ENCODE data around the gene RAD51B.

RAD51B gene

DNA sequence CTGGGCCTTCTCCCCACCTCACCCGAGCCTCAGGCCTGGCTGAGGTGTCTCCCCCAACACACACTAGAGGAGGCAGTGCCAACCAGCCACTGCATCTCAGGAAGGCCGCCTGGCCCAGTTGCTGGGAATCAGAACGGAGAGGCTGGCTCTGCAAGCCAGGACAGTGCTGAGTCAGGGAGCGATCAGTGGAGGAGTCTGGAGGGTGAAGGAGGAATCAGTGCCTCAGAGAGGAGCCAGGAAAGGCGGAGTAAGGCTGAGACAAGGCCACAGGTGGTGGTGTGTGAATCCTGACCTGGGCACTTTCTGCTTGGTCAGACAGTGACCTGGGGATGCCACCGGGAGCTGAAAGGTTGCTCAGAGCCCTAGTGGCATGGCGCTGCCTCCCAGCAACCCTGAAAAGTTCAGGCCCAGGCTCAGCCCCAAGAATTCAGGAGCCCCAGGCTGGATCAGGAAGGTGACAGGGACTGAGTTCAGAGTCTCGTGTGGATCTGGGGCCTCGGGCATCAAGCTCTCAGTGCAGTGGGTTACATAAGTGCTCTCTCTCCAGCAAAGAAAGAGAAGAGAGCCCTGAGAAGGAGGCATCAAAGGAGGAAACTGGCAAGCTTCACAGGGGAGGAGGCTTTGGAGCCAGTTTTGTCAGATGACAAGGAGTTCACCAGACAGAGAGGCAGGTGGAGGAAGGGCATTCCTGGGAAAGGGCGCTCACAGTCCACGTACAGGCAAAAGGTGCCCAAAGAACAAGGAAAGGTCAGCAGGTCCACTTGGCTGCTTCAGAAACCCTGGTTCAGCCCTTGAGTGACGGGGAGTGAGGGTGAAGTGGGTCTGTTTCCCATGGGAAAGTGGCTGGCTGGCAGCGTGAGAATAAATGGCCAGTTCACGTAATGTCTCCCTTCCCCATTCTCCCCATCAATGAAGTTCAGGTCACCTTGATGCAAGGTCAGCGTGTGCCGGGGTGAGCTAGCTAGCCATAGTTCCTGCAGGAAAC is 885.4 kb downstream of the RAD51B start:
- DNase-seq (ENCODE audit: low read depth in 1 of 2, low spot score in 1 of 2) = no peak

DNA sequence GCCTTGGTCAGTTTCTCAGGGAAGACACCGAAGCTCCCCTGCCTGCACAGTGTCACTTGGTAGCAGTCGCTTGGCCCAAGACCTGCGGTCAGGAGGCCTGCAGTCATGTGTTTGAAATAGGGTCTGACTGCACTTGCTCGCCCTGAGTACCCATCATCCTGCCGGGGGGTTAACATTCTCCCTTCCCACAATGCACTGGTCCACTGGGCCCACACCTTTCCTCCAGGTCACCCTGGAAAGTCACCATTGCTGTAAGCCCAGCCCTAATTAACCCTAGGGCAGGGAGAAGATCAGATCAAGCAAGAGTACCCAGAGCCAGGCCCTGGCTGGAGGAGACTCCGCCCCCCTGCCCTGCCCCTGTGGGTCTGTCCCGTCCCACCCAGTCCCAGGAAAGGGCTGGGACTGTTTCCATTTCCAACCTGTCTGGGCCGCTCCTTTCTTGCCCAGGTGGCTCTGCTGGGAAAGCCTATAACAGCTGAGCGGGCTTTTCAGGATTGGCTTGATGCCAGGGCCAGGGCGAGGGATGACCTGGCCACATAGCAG is 886.2 kb downstream of the RAD51B start:
- no peak for DNase-seq (ENCODE audit: low read depth in 1 of 2, low spot score in 1 of 2)

DNA sequence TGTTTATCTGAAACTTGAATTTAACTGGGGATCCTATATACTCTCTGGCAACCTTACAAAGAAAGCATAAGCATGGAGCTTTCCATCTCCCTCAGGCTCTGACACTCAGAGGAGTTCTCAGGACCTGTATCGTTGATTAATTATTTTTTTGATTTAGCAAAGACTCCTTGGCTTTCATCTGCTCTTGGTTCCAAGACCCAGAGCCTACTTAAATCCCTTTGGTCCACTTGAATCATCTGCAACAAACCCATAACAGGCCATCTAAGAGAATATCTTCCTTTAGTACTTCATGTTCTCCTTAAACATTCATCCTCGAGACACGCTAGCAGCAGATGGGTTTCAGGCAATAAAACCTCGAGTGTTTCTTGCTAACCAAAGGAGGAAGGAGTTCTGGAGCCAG is 887.9 kb downstream of the RAD51B start:
- DNase-seq (ENCODE audit: low read depth in 1 of 2, low spot score in 1 of 2) = no peak

DNA sequence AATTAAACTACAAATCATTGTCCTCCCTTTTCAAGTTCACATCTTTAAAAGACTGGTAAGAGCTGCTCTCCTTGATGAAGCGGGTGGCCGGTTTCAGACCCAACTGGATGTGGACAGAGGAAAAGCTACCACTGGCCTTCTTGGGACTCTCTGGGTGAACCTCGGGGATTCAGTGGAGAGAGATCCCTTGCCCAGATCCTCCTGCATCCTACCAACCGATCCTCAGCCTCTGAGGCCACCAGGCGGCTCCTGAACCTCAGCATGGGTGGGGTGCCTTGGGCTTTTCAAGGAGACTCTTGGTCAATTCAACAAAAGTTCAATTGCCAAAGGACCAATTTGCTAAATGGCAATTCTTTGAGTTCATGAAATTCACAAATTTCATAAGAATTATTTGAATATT is 888.8 kb downstream of the RAD51B start:
- no peak for DNase-seq (ENCODE audit: low read depth in 1 of 2, low spot score in 1 of 2)

DNA sequence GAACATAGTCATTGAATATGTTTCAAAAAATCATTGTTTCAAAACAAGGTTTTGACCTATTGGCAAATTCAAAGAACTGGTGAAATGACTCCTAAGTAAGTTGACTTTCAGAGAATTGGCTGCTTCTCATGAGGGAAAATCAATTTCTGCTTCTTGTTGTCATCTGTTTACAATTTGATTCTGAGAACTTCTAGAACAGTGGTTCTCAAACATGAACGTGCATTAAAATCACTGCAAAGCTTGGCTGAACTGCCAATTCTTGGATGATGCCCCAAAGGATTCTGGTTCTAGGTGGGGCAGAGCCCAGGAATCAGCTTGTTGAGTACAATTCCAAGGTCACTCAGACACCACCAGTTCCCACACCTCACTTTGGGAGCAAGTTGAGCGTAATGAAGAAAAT is 889.4 kb downstream of the RAD51B start:
- DNase-seq (ENCODE audit: low read depth in 1 of 2, low spot score in 1 of 2) = no peak

DNA sequence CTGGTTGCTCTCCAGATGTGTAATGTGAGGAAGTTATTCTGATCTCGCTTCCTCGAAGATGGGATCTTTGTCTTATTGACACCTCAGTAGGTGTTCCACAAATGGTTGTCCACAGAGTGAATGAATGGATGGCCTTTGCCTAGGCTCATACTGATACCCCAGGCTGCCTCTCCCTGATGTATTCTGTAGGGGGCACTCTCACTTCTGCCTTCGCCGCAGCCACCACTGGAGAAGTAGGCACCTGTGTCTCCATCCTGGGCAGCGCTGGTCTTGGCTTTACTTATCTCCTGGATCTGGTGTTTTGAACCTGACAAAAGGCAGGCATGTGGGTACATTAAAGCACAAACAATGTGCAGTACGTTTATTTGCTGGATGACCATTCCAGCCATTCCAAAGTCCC is 891.2 kb downstream of the RAD51B start:
- DNase-seq (ENCODE audit: low read depth in 1 of 2, low spot score in 1 of 2) = no peak

DNA sequence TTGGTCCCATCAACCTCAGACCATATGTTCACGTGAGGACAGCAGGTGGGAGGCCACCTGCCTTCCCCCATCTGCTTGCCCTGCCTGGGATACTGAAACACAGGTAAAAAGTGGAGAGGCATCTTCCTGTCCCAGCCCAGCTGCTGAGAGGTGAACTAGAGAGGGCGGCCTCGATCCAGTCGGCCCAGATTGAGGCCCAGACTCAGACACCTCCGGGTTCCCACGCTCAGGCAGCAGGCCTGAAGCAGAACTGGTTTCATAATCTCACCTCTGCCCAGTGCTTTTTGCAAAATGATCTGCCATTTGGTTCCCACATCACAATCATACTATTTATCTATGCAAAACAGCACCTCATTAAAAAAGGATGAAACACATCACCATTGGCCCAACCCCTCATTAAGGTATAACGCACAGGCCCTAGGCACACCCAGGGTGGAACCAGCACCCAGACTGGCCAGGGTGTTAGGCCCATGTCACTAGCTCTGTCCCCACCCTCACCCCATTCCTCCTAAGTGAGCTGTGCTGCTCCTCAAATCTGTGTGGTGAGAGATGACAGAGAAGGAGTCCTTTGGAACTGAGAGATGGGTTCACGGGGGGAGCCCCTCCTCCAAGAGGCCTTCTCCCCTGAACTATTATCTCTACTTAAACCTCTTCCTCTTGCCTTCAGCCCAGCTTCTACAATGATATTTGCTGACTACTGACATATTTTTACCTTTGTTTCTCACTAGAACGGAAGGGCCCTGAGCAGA is 892.2 kb downstream of the RAD51B start:
- DNase-seq (ENCODE audit: low read depth in 1 of 2, low spot score in 1 of 2) = no peak

DNA sequence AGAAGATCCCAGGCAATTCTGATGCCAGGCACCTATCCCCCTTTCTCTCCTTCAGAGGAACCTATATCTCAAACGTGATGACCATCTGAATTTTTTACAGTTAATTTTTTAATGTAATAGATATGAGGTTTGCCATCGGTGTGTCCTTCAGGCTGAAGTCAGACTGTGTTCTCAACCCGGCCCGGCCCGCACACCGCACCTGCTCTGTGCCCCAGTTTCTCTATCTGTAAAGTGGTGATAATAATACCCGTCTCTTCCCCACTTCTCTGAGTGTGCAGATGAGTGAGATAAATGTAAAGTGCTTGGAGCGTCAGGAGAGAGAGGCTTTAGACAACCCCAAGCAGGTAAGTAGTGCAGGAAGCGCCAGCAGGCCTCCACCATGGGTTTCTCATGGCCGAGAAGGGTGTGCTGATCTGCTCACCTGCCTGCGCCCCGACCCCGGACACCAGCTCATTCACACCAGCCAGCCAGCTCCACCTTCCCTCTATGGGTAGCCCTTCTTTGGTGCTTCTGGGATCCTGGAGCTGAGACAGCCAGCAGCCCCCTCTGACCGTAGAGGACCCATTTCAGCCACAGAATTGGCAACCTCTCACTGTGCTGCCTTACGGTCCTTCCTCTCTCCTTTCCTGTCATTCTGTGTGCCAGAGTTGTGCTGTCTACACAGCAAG is 893.3 kb downstream of the RAD51B start:
- DNase-seq (ENCODE audit: low read depth in 1 of 2, low spot score in 1 of 2) = no peak

DNA sequence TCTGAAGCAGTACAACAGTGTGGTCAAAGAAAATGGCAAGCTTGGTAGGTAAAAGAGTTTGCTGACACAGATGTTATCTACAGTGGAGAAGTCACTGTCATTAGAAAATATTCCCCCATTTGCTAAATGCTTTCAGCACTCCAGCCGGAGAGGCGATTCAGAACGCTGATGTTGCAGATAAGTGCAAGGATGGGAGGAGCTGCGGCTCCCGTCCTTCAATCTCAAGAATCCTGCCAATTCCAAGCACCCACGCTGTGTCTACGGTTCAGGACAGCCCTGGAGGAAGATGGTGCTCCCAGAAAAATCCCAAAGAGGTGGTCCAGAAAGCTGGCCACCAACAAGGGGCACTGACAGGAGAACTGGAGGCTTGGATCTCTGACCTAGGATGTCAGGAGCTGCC is 894.2 kb downstream of the RAD51B start:
- no peak for DNase-seq (ENCODE audit: low read depth in 1 of 2, low spot score in 1 of 2)

DNA sequence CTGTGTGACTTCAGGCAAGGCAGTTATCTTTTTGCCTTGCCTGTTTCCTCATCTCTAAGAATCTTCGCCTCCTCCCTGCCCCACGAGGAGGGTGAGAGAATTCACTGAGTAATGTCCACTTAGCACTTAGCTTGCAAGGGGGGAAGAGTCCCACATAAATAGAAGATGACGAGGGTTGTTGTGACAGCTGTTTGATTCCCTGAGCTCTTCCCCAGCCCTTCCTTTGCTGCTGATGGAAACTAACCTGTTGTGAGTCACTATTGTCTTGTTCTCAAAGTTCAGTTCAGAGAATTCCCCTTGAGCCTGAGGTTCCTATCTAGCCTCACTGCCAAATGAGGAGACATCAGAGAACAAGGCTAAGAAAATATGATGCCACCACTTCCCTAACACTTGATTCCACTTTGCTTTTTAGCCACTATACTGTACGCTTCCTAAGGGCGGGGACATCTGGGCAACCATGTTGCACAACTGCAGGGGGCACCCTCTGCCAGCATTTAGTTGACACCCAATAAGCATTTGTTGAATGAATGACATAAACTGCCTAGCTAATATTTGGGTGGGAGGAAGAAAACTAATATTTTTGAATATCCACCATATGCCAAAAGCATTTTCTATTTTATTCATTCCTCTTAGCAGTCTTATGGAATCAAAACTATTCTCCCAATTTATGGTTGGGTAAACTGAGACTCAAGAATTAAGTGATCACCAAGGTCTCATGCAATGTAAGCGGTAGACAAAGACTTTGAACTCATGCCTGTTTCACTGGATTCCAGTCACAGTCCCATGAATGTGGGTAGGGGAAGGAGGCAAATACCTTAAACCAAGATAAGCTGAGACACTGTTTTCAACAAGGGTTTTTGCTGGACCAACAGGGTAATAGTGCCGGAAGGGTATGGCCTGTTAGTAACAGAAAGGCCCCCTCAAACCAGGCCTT is 895.7 kb downstream of the RAD51B start:
- DNase-seq (ENCODE audit: low read depth in 1 of 2, low spot score in 1 of 2) = no peak

DNA sequence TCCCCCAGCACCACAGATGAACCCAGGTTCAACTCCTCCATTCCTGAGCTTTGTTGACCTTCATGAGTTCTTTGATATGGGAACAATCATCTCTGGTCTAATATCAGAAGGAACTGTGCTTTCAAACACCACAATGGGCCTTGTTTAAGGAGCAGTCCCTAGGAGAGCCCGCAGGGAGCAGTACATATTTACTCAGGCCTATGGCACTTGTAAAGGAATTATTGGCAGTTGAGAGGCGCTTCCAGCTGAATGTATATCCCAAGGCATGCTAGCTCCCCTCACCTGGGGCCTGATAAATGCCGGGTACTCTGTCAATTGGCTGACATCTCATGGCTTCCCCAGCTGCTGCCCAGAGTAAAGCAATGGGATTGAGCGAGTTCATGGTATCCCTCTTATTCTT is 897.1 kb downstream of the RAD51B start:
- DNase-seq (ENCODE audit: low read depth in 1 of 2, low spot score in 1 of 2) = no peak

DNA sequence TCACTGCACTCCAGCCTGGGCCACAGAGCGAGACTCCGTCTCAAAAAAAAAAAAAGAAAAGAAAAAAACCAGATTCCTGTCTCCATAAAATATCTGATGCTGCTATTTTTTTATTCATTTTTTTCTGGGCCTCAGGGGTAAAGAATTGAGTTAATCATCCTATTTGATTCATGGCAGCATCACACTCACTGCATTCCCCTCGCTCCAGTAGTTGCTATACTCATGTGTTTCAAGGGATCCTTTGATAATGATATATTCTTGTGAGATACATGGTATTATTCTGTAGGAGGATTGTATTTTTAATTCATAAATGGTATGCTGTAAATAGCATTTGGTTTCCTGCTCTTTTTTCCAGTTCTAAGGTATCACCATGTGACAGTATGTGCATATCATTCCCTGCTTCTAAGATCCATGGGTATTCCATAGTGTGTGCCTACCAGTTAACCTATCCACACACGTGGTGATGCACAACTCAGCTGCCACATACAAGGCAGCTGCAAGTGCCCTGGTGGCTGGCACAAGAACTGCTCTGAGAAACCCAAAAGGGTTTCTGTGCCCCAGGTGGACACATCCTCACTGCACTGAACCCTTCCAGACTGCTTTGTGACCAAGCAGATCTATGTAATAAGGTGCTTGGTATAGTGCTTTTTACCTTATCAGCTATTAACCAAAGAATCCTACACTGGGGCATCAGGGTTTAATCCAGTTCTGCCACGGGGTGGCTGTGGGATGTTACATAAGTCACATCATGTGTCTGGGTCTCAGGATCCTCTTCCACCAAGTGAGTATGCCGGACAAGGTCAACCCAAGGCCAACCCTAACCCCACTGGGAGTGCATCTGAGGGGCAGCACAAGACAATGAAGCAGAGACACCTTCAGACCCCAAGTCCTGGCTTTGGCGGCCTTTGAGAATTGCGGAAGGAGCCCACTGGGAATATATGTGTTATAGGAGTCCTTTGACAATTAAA is 898.7 kb downstream of the RAD51B start:
- DNase-seq (ENCODE audit: low read depth in 1 of 2, low spot score in 1 of 2) = no peak

DNA sequence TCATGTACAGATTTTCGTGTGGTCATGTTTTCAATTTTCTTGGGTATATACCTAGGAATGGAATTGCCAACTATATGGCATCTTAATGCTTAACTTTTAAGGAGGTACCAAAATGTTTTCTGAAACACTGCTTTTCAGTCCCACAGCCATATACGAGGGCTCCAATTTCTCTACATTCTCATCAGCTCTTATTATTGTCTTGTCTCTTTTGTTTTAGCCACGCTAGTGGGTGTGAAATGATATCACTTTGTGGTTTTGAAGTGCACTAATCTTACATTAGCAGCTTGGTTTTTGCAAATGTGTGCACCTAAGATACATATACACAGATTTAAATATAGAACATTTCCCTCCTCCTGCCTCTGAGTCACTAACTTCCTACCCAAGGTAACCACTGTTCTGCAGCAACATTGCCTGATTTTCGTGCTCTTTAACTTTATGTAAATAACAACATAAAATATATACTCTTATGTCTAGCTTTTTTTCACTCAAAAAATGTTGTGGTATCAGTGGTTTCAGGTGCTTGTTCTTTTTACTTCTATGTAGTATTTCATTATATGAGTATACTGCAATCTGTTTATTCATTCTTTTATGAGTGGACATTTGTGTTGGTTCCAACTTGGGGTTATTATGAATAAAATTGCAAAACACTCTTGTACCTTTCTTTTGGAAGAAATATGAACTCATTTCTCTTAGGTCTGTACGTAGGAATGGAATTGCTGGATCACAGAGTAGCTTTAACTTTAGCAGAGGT is 900.2 kb downstream of the RAD51B start:
- DNase-seq (ENCODE audit: low read depth in 1 of 2, low spot score in 1 of 2) = no peak

DNA sequence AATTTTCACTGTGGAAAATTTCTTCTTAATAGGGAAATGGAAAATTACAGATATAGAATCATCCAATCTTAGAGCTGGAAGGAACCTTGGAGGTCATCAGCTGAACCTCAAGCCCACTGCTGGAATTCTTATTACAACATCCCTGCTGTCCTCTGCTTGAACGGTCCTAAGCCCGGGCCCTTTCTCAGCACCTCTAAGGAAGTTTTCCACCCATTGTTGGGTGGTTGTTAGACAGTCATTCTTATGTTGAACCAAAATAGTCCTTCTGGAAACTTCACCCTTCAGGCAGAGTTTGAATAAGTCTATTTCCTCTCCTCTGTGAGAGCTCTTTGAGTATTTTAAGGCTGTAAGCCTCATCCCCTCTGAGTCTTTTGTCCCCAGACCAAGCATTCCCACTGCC is 902.6 kb downstream of the RAD51B start:
- no peak for DNase-seq (ENCODE audit: low read depth in 1 of 2, low spot score in 1 of 2)

DNA sequence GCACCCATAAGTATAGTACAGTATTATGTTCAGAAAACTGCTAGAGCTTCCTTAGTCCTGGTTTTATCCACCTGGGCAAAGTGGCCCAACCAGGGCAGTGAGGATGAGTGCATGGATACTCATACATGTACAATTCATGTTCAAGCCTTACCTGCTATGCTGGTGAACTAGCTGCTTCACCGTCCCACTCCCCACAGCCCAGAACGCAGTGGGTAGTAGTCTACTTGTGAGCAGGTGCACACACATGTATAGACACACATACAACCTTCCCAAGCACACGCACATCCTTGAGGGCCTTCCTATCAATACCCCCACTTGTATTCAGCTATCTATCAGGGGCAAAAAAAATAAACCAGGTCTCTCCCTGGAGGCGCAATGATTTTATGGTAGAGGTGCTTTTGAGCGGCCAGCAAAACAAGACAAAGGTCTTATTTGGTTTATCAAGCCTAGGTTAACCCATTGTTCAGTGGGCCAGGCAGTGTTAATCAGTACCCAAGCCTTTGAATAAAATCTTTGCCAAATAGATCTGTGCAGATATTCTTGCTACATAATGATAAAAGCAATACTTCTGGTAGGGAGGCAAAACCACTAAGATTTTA is 903.5 kb downstream of the RAD51B start:
- DNase-seq (ENCODE audit: low read depth in 1 of 2, low spot score in 1 of 2) = no peak

DNA sequence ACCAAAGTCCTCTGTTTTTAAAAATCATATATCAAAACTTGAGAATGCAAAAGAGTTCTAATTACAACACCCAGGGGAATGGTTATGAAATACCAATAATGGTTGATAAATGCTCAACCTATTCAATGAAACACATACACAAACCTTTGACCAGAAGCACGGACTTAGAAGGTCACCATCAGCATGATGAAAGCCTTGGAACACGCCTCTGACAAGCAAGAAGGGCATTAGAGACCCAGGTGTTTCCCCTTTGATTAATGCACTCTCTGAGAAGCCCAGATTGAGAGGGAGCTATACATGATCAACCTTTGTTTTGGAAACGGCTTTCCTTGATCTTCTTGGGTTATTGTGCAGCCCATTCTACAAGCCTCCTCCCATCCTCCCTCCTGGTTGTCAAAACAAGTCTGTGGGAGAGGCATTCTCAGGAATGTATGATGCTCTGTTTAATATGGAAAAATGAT is 904.3 kb downstream of the RAD51B start:
- no peak for DNase-seq (ENCODE audit: low read depth in 1 of 2, low spot score in 1 of 2)

DNA sequence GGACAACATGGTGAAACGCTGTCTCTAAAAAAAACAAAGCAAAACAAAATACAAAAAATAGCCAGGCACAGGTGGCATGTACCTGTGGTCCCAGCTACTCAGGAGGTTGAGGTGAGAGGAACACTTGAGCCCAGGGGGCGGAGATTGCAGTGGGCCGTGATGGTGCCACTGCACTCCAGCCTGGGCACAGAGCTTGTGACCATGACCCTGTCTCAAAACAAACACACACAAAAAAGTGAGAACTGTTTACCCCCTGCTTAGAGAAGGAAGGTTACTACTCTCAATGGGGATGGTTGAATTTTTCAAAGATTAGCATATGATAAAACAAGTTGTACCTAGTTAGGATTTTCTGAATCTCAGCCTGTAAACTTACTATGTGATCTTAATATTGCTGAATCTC is 905.3 kb downstream of the RAD51B start:
- no peak for DNase-seq (ENCODE audit: low read depth in 1 of 2, low spot score in 1 of 2)

DNA sequence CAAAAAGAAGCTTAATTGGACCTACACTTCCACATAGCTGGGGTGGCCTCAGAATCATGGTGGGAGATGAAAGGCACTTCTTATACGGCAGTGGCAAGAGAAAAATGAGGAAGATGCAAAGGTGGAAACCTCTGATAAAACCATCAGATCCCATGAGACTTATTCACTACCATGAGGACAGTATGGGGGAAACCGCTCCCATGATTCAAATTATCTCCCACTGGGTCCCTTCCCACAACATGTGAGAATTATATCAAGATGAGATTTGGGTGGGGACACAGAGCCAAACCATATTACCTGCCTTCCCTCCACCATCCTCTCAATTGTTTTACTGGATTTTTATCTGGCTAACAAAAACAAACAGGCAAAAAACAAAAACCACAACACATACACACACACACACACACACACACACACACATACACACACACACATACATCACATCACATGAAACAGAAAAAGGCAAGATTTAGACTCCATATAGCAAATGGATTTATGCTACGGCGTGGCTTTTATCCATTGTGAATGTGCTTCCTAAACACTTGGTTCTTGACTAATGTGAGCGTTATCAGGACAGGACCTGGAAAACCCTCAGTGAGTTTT is 906.6 kb downstream of the RAD51B start:
- DNase-seq (ENCODE audit: low read depth in 1 of 2, low spot score in 1 of 2) = no peak
